ENCODE results near the gene ZNF491. TPM values are rescaled to one million over a fixed set of nuclear protein-coding genes. Genes with fewer than 3 reads are reported as not detected.

ZNF491 gene
- total and polyA plus RNA-seq, 2 of the 4 experiments (the other 2 are of a cell fraction) = 1.5 to 3.6 TPM

- Histone ChIP-seq H4K5ac (ENCODE audit: low read depth, low read length) (no peak overlapping the region), H3K27me3 (ENCODE audit: control insufficient read depth, insufficient read depth, low read length) (no peaks in the 10 kb centered on the region), H3K36me3 (ENCODE audit: control insufficient read depth, insufficient read depth, low read length) (peaks cover 23% of the 10 kb centered on the region), H3K56ac (ENCODE audit: extremely low read depth, insufficient read depth, low read length) (no peak overlapping the region), H2BK15ac (ENCODE audit: low read depth, low read length) (no peak overlapping the region), H3K9ac (ENCODE audit: low read depth, low read length) (no peak overlapping the region), H3K4me1 (ENCODE audit: control insufficient read depth, insufficient read depth, low read length) (no peaks in the 10 kb centered on the region), H3K27ac (ENCODE audit: insufficient read depth, low read length) (no peak overlapping the region), H2BK5ac (ENCODE audit: low read depth, low read length, poor library complexity, severe bottlenecking) (no peak overlapping the region), H3K18ac (ENCODE audit: low read depth, low read length) (no peak overlapping the region), H2BK120ac (ENCODE audit: low read depth, low read length) (no peak overlapping the region), H4K20me1 (ENCODE audit: insufficient read depth, low read length) (no peaks in the 10 kb centered on the region), H3K79me1 (ENCODE audit: low read depth in 1 of 2, low read length in 2 of 2) (0 out of 4 replicates have a peak, but pooled peaks cover 0 to 4% of the 10 kb centered on the region in 2 experiments), H4K91ac (ENCODE audit: insufficient read depth, low read depth, low read length) (no peak overlapping the region), H3K9me3 (ENCODE audit: control insufficient read depth, insufficient read depth, low read length) (peaks cover 49% of the 10 kb centered on the region), H3K4ac (ENCODE audit: low read depth, low read length) (no peak overlapping the region), H2AK9ac (replicated peaks; ENCODE audit: low read depth, low read length, poor library complexity) (no peak overlapping the region), H4K8ac (ENCODE audit: low read depth in 2 of 2, low read length in 2 of 2) (no peak overlapping the region), H3K14ac (replicated peaks; ENCODE audit: low read depth, low read length) (no peak overlapping the region), H2BK20ac (ENCODE audit: low read depth, low read length) (no peak overlapping the region), H3K4me3 (ENCODE audit: insufficient read depth, low read depth, low read length) (no peak overlapping the region), H2AFZ (replicated peaks; ENCODE audit: low read length, poor library complexity) (no peak overlapping the region), H3K23ac (ENCODE audit: low read depth, low read length) (no peak overlapping the region), H2AK5ac (ENCODE audit: low read depth, low read length) (no peak overlapping the region), H3K9me1 (ENCODE audit: insufficient read depth, low read length) (no peaks in the 10 kb centered on the region), H3K4me2 (ENCODE audit: low read depth, low read length) (no peak overlapping the region)
- WGBS, 2 experiments (ENCODE audit: extremely low coverage in 2 of 2, insufficient read length in 1 of 2) = 100% methylated on average over 1 of the region's 8 CpGs; no CpG with 5 or more reads in 1 of the 2 experiments
- no peak for DNase-seq
- ATAC-seq (ENCODE audit: low read depth) = no peak
- dilution Hi-C loops (cut with HindIII; ENCODE audit: low sequenced_read_pairs, unreplicated experiment) (no loop called here), intact Hi-C loops (cut with micrococcal nuclease) (no loop called here), in situ Hi-C loops (cut with MboI; ENCODE audit: low sequenced_read_pairs) (no loop called here)
- TF ChIP-seq FOS (IDR thresholded peaks at IDR 0.05; ENCODE audit: low read depth, low read length) (no peak), MAFK (IDR thresholded peaks at IDR 0.05; ENCODE audit: low read depth, low read length) (no peak), CHD1 (IDR thresholded peaks at IDR 0.05; ENCODE audit: low read depth, low read length) (no peak), CTCF (conservative IDR thresholded peaks at IDR 0.05; ENCODE audit: low read depth, low read length) (no peak), RFX5 (IDR thresholded peaks at IDR 0.05; ENCODE audit: low read depth, low read length) (no peak), RAD21 (IDR thresholded peaks at IDR 0.05; ENCODE audit: low read length) (no peak), CEBPB (IDR thresholded peaks at IDR 0.05; ENCODE audit: low read depth, low read length) (no peak), POLR2A (IDR thresholded peaks at IDR 0.05; ENCODE audit: low read depth, low read length) (no peak), NFE2L2 (IDR thresholded peaks at IDR 0.05; ENCODE audit: low read depth, low read length) (no peak), BHLHE40 (IDR thresholded peaks at IDR 0.05; ENCODE audit: low read depth, low read length) (no peak), ELK1 (IDR thresholded peaks at IDR 0.05; ENCODE audit: borderline replicate concordance, low read depth, low read length) (no peak), MAZ (IDR thresholded peaks at IDR 0.05; ENCODE audit: borderline replicate concordance, low read depth, low read length) (no peak), MXI1 (IDR thresholded peaks at IDR 0.05; ENCODE audit: borderline replicate concordance, low read depth, low read length) (no peak), RCOR1 (IDR thresholded peaks at IDR 0.05; ENCODE audit: insufficient replicate concordance, low read length) (no peak), SMC3 (IDR thresholded peaks at IDR 0.05; ENCODE audit: low read depth, low read length) (no peak), USF2 (IDR thresholded peaks at IDR 0.05; ENCODE audit: low read depth, low read length) (no peak)
- CTCF ChIA-PET = no interaction called here
- BruUV-seq (replicated peaks) = TSS peak; percentile 18
- POLR2A ChIA-PET (ENCODE audit: unreplicated experiment) = no interaction called here
Measured at GRCh38 chr19:11832253-11832912, 34.1 kb downstream of the ZNF491 start.

Data from IMR-90 (cell line).